Duodenal mucosa (tissue), 2 donors: ENCODE data around the gene MTUS2.

Experiments
- H3K27ac ChIP-seq: one replicate; pipeline ENCODE4 v1.7.0; 2013; ENCODE audit warnings: low read depth, low read length
- H3K27me3 ChIP-seq, 2 donors: one replicate each; pipeline ENCODE4 v1.7.0; 2013; ENCODE audit warnings: low read length in 2 of 2, control low read depth in 1 of 2; ENCODE audit not compliant: insufficient read depth in 2 of 2, control insufficient read depth in 1 of 2
- H3K36me3 ChIP-seq, 2 donors: one replicate each; pipeline ENCODE4 v1.7.0; 2013; ENCODE audit warnings: low read length in 2 of 2, control low read depth in 1 of 2; ENCODE audit not compliant: insufficient read depth in 2 of 2, control insufficient read depth in 1 of 2
- H3K4me1 ChIP-seq, 2 donors: one replicate each; pipeline ENCODE4 v1.7.0; 2013; ENCODE audit warnings: low read length in 2 of 2, control low read depth in 1 of 2; ENCODE audit not compliant: insufficient read depth in 2 of 2, control insufficient read depth in 1 of 2
- H3K4me3 ChIP-seq, 2 donors: one replicate each; pipeline ENCODE4 v1.7.0; 2013; ENCODE audit warnings: low read length in 2 of 2, low read depth in 1 of 2
- H3K9ac ChIP-seq, 2 donors: one replicate each; pipeline ENCODE4 v1.7.0; 2013; ENCODE audit warnings: low read length in 2 of 2, low read depth in 1 of 2
- H3K9me3 ChIP-seq, 2 donors: one replicate each; pipeline ENCODE4 v1.7.0; 2013; ENCODE audit warnings: low read length in 2 of 2, control low read depth in 1 of 2; ENCODE audit not compliant: control insufficient read depth in 1 of 2

The MTUS2 gene

GRCh38 chr13:28854657-28855056, 34.5 kb downstream of the MTUS2 start:
- H3K4me3 ChIP-seq, result no peak overlapping the region
- H3K36me3 ChIP-seq, result no peaks in the 10 kb centered on the region
- no peaks in the 10 kb centered on the region for H3K27me3 ChIP-seq
- H3K9me3 ChIP-seq, result no peaks in the 10 kb centered on the region
- H3K27ac ChIP-seq, result no peak overlapping the region
- H3K4me1 ChIP-seq, result no peaks in the 10 kb centered on the region
- H3K9ac ChIP-seq, result no peak overlapping the region

- Histone ChIP-seq H3K36me3 (no peaks in the 10 kb centered on the region), H3K9me3 (no peaks in the 10 kb centered on the region), H3K27ac (no peak overlapping the region), H3K9ac (no peak overlapping the region), H3K4me1 (no peaks in the 10 kb centered on the region), H3K27me3 (no peaks in the 10 kb centered on the region), H3K4me3 (no peak overlapping the region)
Observed at GRCh38 chr13:28856287-28856686, 36.1 kb downstream of the MTUS2 start.

- no peak overlapping the region for H3K27ac ChIP-seq
- no peaks in the 10 kb centered on the region for H3K27me3 ChIP-seq
- no peak overlapping the region for H3K4me3 ChIP-seq
- H3K9me3 ChIP-seq, result no peaks in the 10 kb centered on the region
- H3K36me3 ChIP-seq, result no peaks in the 10 kb centered on the region
- H3K9ac ChIP-seq, result no peak overlapping the region
- no peaks in the 10 kb centered on the region for H3K4me1 ChIP-seq
Observed at GRCh38 chr13:28859069-28859468, 38.9 kb downstream of the MTUS2 start.

- H3K9ac ChIP-seq, result no peak overlapping the region
- H3K4me1 ChIP-seq, result no peaks in the 10 kb centered on the region
- H3K27ac ChIP-seq, result no peak overlapping the region
- no peak overlapping the region for H3K4me3 ChIP-seq
- no peaks in the 10 kb centered on the region for H3K9me3 ChIP-seq
- H3K36me3 ChIP-seq, result no peaks in the 10 kb centered on the region
- no peaks in the 10 kb centered on the region for H3K27me3 ChIP-seq
Observed at GRCh38 chr13:28859717-28860116, 39.6 kb downstream of the MTUS2 start.

GRCh38 chr13:28864544-28864943, 44.4 kb downstream of the MTUS2 start:
- Histone ChIP-seq H3K27ac (no peak overlapping the region), H3K4me1 (no peaks in the 10 kb centered on the region), H3K36me3 (no peaks in the 10 kb centered on the region), H3K4me3 (no peak overlapping the region), H3K27me3 (no peaks in the 10 kb centered on the region), H3K9me3 (no peaks in the 10 kb centered on the region), H3K9ac (no peak overlapping the region)

GRCh38 chr13:28865149-28865744, 45.1 kb downstream of the MTUS2 start:
- Histone ChIP-seq H3K27me3 (no peaks in the 10 kb centered on the region), H3K4me3 (no peak overlapping the region), H3K9ac (no peak overlapping the region), H3K9me3 (no peaks in the 10 kb centered on the region), H3K27ac (no peak overlapping the region), H3K36me3 (no peaks in the 10 kb centered on the region), H3K4me1 (no peaks in the 10 kb centered on the region)

- no peaks in the 10 kb centered on the region for H3K9me3 ChIP-seq
- H3K27me3 ChIP-seq, result no peaks in the 10 kb centered on the region
- H3K4me1 ChIP-seq, result no peaks in the 10 kb centered on the region
- no peaks in the 10 kb centered on the region for H3K36me3 ChIP-seq
- H3K9ac ChIP-seq, result no peak overlapping the region
- no peak overlapping the region for H3K4me3 ChIP-seq
- no peak overlapping the region for H3K27ac ChIP-seq
Observed at GRCh38 chr13:28865951-28866350, 45.8 kb downstream of the MTUS2 start.

- Histone ChIP-seq H3K4me3 (no peak overlapping the region), H3K4me1 (no peaks in the 10 kb centered on the region), H3K9me3 (peaks cover 0 to 1% of the 10 kb centered on the region in 2 donors), H3K27me3 (no peaks in the 10 kb centered on the region), H3K36me3 (no peaks in the 10 kb centered on the region), H3K9ac (no peak overlapping the region), H3K27ac (no peak overlapping the region)
Observed at GRCh38 chr13:28866932-28867331, 46.8 kb downstream of the MTUS2 start.

- Histone ChIP-seq H3K4me1 (no peaks in the 10 kb centered on the region), H3K27me3 (no peaks in the 10 kb centered on the region)
Observed at GRCh38 chr13:28867564-28867963, 47.4 kb downstream of the MTUS2 start.

GRCh38 chr13:28872427-28873176, 52.5 kb downstream of the MTUS2 start:
- Histone ChIP-seq H3K9me3 (peaks cover 5 to 16% of the 10 kb centered on the region in 2 donors), H3K4me1 (no peaks in the 10 kb centered on the region), H3K36me3 (no peaks in the 10 kb centered on the region), H3K9ac (no peak overlapping the region), H3K4me3 (no peak overlapping the region), H3K27me3 (no peaks in the 10 kb centered on the region), H3K27ac (no peak overlapping the region)

More at GRCh38 chr13:28867564-28867963, 47.4 kb downstream of the MTUS2 start:
- Histone ChIP-seq H3K27ac (no peak overlapping the region), H3K36me3 (no peaks in the 10 kb centered on the region), H3K9ac (no peak overlapping the region), H3K9me3 (peaks cover 2 to 7% of the 10 kb centered on the region in 2 donors), H3K4me3 (no peak overlapping the region)
